Measurements from ENCODE around the gene ZNF808. TPM values are rescaled to one million over a fixed set of nuclear protein-coding genes. Genes with fewer than 3 reads are reported as not detected.
"Not testable (repeated sequence)": the region's sequence is repeated elsewhere in the genome, so short reads cannot be mapped to it uniquely, and the experiment has no call there.

Gene ZNF808
- total and polyA plus RNA-seq, 9 of the 15 experiments (the other 6 are each of a cell fraction or from before 2014, with no cell fraction given), result 3.1 to 20.1 (median 10.9) TPM

DNA sequence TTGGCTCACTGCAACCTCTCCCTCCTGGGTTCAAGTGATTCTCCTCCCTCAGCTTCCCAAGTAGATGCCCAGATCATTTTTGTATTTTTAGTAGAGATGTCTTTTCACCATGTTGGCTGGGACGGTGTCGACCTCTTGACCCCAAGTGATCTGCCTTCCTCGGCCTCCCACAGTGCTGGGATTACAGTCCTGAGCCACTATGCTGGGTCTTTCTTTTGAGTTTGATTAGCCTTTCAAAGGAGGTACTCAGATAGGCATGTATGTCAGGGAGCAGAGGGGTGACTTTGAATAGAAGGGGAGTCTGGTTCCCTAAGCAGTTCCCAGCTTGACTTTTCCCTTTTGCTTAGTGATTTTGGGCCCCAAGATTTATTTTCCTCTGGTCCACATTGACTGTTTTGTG, 27.0 kb upstream of the ZNF808 start:
- WGBS (ENCODE audit: insufficient coverage, low coverage, missing lambda C conversion rate), result 0% methylated on average over 3 of the region's 3 CpGs
- H3K9me1 ChIP-seq (ENCODE audit: control insufficient read depth, insufficient read depth, low read length); CTCF ChIA-PET (ENCODE audit: low intra/inter-chr PET ratio); H3K4me1 ChIP-seq (replicated peaks in 1 of 2; ENCODE audit: control insufficient read depth in 2 of 2, insufficient read depth in 2 of 2, low read length in 2 of 2); H2AFZ ChIP-seq (ENCODE audit: low read depth, low read length); ATAC-seq; H3K9ac ChIP-seq (ENCODE audit: insufficient read depth in 1 of 2, low read depth in 2 of 2, low read length in 2 of 2); in situ Hi-C loops (cut with MboI); intact Hi-C loops (cut with micrococcal nuclease); H3K79me2 ChIP-seq (ENCODE audit: control insufficient read depth, insufficient read depth, low read length); FAIRE-seq; H3K36me3 ChIP-seq (ENCODE audit: control insufficient read depth, insufficient read depth, low read length); BruUV-seq (replicated peaks); H3K27ac ChIP-seq (ENCODE audit: extremely low read depth, low read depth, low read length); POLR2A ChIA-PET; H4K20me1 ChIP-seq (replicated peaks; ENCODE audit: control insufficient read depth, insufficient read depth, low read length); H3K9me3 ChIP-seq (replicated peaks; ENCODE audit: control insufficient read depth, insufficient read depth, low read depth, low read length); H3K4me2 ChIP-seq (ENCODE audit: insufficient read depth, low read length); H3K4me3 ChIP-seq; DNase-seq (ENCODE audit: extremely low read depth in 1 of 4, low spot score in 3 of 4); H3K27me3 ChIP-seq (ENCODE audit: control insufficient read depth in 2 of 2, insufficient read depth in 2 of 2, low read length in 2 of 2): not testable (repeated sequence)

DNA sequence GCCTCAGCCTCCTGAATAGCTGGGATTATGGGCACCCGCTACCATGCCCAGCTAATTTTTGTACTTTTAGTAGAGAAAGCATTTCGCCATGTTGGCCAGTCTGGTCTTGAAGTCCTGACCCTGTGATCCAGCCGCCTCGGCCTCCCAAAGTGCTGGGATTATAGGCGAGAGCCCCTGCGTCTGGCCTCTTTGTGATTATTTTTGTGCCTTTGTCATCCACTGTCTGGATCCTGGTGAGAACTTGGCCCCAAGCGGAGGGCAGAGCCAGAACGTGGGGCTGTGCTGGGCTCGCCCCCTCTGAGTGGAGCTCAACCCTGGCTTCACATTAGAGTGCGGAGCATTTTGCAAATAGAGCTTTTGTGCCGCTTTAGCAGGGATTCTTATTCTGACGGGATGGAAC, 26.5 kb upstream of the ZNF808 start:
- H3K4me1 ChIP-seq (replicated peaks in 1 of 2; ENCODE audit: control insufficient read depth in 2 of 2, insufficient read depth in 2 of 2, low read length in 2 of 2); POLR2A ChIA-PET: not testable (repeated sequence)
- WGBS (ENCODE audit: insufficient coverage, low coverage, missing lambda C conversion rate), result 5% methylated on average over 12 of the region's 12 CpGs

More for the DNA sequence above, 26.5 kb upstream of the ZNF808 start:
- H4K20me1 ChIP-seq (replicated peaks; ENCODE audit: control insufficient read depth, insufficient read depth, low read length); H3K9me1 ChIP-seq (ENCODE audit: control insufficient read depth, insufficient read depth, low read length); FAIRE-seq; H3K4me2 ChIP-seq (ENCODE audit: insufficient read depth, low read length); H3K9ac ChIP-seq (ENCODE audit: insufficient read depth in 1 of 2, low read depth in 2 of 2, low read length in 2 of 2); H3K79me2 ChIP-seq (ENCODE audit: control insufficient read depth, insufficient read depth, low read length); H3K27ac ChIP-seq (ENCODE audit: extremely low read depth, low read depth, low read length); H3K4me3 ChIP-seq; H3K27me3 ChIP-seq (ENCODE audit: control insufficient read depth in 2 of 2, insufficient read depth in 2 of 2, low read length in 2 of 2); intact Hi-C loops (cut with micrococcal nuclease); H3K9me3 ChIP-seq (replicated peaks; ENCODE audit: control insufficient read depth, insufficient read depth, low read depth, low read length); CTCF ChIA-PET (ENCODE audit: low intra/inter-chr PET ratio); H3K36me3 ChIP-seq (ENCODE audit: control insufficient read depth, insufficient read depth, low read length); in situ Hi-C loops (cut with MboI); DNase-seq (ENCODE audit: extremely low read depth in 1 of 4, low spot score in 3 of 4); BruUV-seq (replicated peaks); ATAC-seq; H2AFZ ChIP-seq (ENCODE audit: low read depth, low read length): not testable (repeated sequence)
